Measurements from ENCODE around the gene PARP8. TPM values are rescaled to one million over a fixed set of nuclear protein-coding genes. Genes with fewer than 3 reads are reported as not detected.

The PARP8 gene
- total and polyA plus RNA-seq, 12 donors, result 0.97 to 14.5 (median 5.2) TPM

DNA sequence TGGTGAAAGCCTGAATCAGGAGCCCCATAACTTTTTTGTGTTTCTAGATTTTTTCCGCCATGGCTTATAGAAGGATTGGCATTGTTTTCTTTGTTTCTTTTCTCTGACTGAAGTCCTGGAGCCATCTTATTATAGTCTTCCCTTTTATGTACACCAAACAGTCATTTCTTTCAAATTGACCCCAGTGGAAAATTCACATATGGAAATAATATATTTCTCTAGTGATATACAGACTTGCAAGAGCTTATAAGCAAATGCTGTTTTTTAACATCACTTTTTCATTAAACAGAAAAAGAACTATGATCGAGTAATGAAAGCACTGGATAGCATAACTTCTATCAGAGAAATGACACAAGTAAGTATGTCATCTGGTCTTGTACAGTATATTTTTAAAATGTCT lies 155.6 kb downstream of the PARP8 start:
- H3K27me3 ChIP-seq, result no peaks in the 10 kb centered on the region
- intact Hi-C loops (cut with DNase I), result no loop called here
- no peak overlapping the region for H3K4me3 ChIP-seq
- TF ChIP-seq, protein P1, sequence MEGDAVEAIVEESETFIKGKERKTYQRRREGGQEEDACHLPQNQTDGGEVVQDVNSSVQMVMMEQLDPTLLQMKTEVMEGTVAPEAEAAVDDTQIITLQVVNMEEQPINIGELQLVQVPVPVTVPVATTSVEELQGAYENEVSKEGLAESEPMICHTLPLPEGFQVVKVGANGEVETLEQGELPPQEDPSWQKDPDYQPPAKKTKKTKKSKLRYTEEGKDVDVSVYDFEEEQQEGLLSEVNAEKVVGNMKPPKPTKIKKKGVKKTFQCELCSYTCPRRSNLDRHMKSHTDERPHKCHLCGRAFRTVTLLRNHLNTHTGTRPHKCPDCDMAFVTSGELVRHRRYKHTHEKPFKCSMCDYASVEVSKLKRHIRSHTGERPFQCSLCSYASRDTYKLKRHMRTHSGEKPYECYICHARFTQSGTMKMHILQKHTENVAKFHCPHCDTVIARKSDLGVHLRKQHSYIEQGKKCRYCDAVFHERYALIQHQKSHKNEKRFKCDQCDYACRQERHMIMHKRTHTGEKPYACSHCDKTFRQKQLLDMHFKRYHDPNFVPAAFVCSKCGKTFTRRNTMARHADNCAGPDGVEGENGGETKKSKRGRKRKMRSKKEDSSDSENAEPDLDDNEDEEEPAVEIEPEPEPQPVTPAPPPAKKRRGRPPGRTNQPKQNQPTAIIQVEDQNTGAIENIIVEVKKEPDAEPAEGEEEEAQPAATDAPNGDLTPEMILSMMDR (IDR thresholded peaks at IDR 0.05), result no peak
- H3K36me3 ChIP-seq, result peaks cover 0 to 64% (median 0%) of the 10 kb centered on the region in 9 donors
- ATAC-seq (no peak), DNase-seq (no peak)
- H3K27ac ChIP-seq, result no peak overlapping the region
- WGBS, 2 donors, result 90 to 94% methylated on average over 2 of the region's 2 CpGs
- H3K9me3 ChIP-seq, result no peaks in the 10 kb centered on the region
- peaks cover 0 to 11% (median 0%) of the 10 kb centered on the region in 9 donors for H3K4me1 ChIP-seq

DNA sequence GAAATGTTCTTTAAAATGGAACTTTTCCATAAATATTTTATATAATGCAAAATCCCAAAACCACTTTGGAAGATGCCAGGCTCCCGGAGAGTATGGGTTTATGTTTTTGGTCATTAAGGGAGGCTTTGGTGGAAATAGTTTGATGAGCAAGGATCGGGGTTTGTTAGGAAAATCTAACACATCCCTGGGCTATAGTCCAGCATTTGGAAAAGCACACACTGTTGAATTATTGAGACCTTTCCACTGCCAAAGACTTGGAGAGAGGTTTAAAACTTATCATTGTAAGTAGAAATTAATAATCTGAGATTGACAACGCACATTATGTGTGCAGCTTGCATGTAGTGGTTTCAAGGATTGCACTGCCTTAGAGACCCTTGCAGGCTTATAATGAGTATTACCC lies 156.3 kb downstream of the PARP8 start:
- intact Hi-C loops (cut with DNase I), result no loop called here
- 94% methylated on average over 3 of the region's 3 CpGs for WGBS, 2 donors
- Histone ChIP-seq H3K4me1 (peaks cover 0 to 11% (median 0%) of the 10 kb centered on the region in 9 donors), H3K36me3 (peaks cover 0 to 63% (median 0%) of the 10 kb centered on the region in 9 donors), H3K27ac (no peak overlapping the region), H3K27me3 (no peaks in the 10 kb centered on the region), H3K4me3 (no peak overlapping the region), H3K9me3 (no peaks in the 10 kb centered on the region)
- TF ChIP-seq, protein P1 (IDR thresholded peaks at IDR 0.05), result no peak
- DNase-seq, result no peak
- no peak for ATAC-seq

DNA sequence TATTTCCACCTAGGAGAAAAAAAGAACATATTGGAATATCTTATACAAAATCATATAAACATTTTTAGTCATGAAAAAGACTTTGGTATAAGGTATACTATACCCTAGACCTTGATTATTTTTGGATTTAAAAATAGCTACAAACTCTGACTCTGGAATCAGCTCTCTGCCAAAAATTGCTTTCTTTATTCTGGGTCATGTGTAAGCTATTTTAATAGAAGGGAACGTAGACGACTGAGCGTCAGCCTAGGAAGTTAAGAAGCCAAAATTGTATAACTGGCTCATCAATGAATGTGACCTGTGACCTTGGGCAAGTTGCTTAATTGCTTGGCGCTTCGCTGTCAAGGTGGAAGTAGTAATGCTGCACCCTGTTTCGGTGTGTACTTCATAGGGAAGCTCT lies 157.1 kb downstream of the PARP8 start:
- DNase-seq (no peak), ATAC-seq (peak in 4 of 8 donors; percentile 17 to 58 (median 51))
- no peaks in the 10 kb centered on the region for H3K9me3 ChIP-seq
- no peak overlapping the region for H3K4me3 ChIP-seq
- H3K27ac ChIP-seq, result peak overlapping the region in 2 of 10 donors; percentile 23 to 41
- H3K36me3 ChIP-seq, result peaks cover 0 to 70% (median 0%) of the 10 kb centered on the region in 9 donors
- intact Hi-C loops (cut with DNase I), result no loop called here
- H3K27me3 ChIP-seq, result no peaks in the 10 kb centered on the region
- H3K4me1 ChIP-seq, result peaks cover 0 to 11% (median 0%) of the 10 kb centered on the region in 9 donors
- TF ChIP-seq, protein P1 (IDR thresholded peaks at IDR 0.05), result no peak
- WGBS, 2 donors, result 45 to 56% methylated on average over 6 of the region's 6 CpGs

DNA sequence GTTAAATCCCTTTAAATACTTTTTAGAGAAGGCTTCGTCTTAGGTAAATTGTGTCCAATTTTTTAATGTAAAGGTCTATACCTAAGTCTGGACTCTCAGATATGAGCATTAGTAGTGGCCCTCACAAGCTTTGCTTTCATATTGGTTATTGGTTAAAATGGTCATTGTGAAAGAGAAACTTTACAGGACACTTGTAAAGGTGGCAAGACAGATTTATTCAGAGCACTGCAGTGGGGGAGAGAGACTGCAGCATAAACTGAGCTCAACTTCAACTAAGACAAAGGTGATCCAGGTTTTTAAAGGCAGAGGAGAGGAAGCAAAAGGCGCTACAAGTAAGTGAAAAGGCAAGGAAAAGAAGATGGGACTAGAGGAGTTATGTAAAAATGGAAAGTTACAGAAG lies 157.7 kb downstream of the PARP8 start:
- H3K27me3 ChIP-seq, result no peaks in the 10 kb centered on the region
- TF ChIP-seq, protein P1 (IDR thresholded peaks at IDR 0.05), result no peak
- peaks cover 0 to 11% (median 0%) of the 10 kb centered on the region in 9 donors for H3K4me1 ChIP-seq
- no peak for DNase-seq
- H3K27ac ChIP-seq, result peak overlapping the region in 2 of 10 donors; percentile 23 to 41
- no peak overlapping the region for H3K4me3 ChIP-seq
- H3K9me3 ChIP-seq, result no peaks in the 10 kb centered on the region
- no peak for ATAC-seq
- intact Hi-C loops (cut with DNase I), result no loop called here
- H3K36me3 ChIP-seq, result peaks cover 0 to 75% (median 0%) of the 10 kb centered on the region in 9 donors
- 91 to 94% methylated on average over 2 of the region's 2 CpGs for WGBS, 2 donors

Measured in heart right ventricle (tissue), 16 donors.